ENCODE data around the gene FILIP1L.

Gene FILIP1L

GRCh38 chr3:99901200-99901926, 212.9 kb downstream of the FILIP1L start:
- Histone ChIP-seq H3K4me1 (ENCODE audit: control insufficient read depth in 1 of 2, insufficient read depth in 2 of 2, low read length in 2 of 2) (peaks cover 4 to 8% of the 10 kb centered on the region in 2 donors), H3K36me3 (ENCODE audit: control insufficient read depth in 1 of 2, insufficient read depth in 2 of 2, low read length in 2 of 2) (no peaks in the 10 kb centered on the region), H3K4me3 (ENCODE audit: low read depth in 1 of 2, low read length in 2 of 2) (no peak overlapping the region), H3K27me3 (ENCODE audit: low read depth, low read length) (no peaks in the 10 kb centered on the region), H3K27ac (ENCODE audit: low read length) (peak overlapping the region; percentile 43), H3K9me3 (ENCODE audit: control insufficient read depth in 1 of 2, low read length in 2 of 2) (no peaks in the 10 kb centered on the region)

GRCh38 chr3:99900248-99900647, 214.1 kb downstream of the FILIP1L start:
- H3K27ac ChIP-seq (ENCODE audit: low read length): no peak overlapping the region
- H3K4me1 ChIP-seq (ENCODE audit: control insufficient read depth in 1 of 2, insufficient read depth in 2 of 2, low read length in 2 of 2): peaks cover 4 to 8% of the 10 kb centered on the region in 2 donors
- no peaks in the 10 kb centered on the region for H3K9me3 ChIP-seq (ENCODE audit: control insufficient read depth in 1 of 2, low read length in 2 of 2)
- H3K4me3 ChIP-seq (ENCODE audit: low read depth in 1 of 2, low read length in 2 of 2): no peak overlapping the region
- H3K27me3 ChIP-seq (ENCODE audit: low read depth, low read length): no peaks in the 10 kb centered on the region
- H3K36me3 ChIP-seq (ENCODE audit: control insufficient read depth in 1 of 2, insufficient read depth in 2 of 2, low read length in 2 of 2): no peaks in the 10 kb centered on the region

- H3K27ac ChIP-seq (ENCODE audit: low read length): no peak overlapping the region
- H3K4me3 ChIP-seq (ENCODE audit: low read depth in 1 of 2, low read length in 2 of 2): no peak overlapping the region
- H3K27me3 ChIP-seq (ENCODE audit: low read depth, low read length): no peaks in the 10 kb centered on the region
- H3K9me3 ChIP-seq (ENCODE audit: control insufficient read depth in 1 of 2, low read length in 2 of 2): no peaks in the 10 kb centered on the region
- H3K4me1 ChIP-seq (ENCODE audit: control insufficient read depth in 1 of 2, insufficient read depth in 2 of 2, low read length in 2 of 2): peaks cover 4 to 8% of the 10 kb centered on the region in 2 donors
- H3K36me3 ChIP-seq (ENCODE audit: control insufficient read depth in 1 of 2, insufficient read depth in 2 of 2, low read length in 2 of 2): no peaks in the 10 kb centered on the region
These were observed 214.7 kb downstream of the FILIP1L start for GRCh38 chr3:99899603-99900002.

GRCh38 chr3:99896482-99896881, 217.8 kb downstream of the FILIP1L start:
- H3K27me3 ChIP-seq (ENCODE audit: low read depth, low read length): no peaks in the 10 kb centered on the region
- H3K36me3 ChIP-seq (ENCODE audit: control insufficient read depth in 1 of 2, insufficient read depth in 2 of 2, low read length in 2 of 2): no peaks in the 10 kb centered on the region
- peaks cover 4 to 8% of the 10 kb centered on the region in 2 donors for H3K4me1 ChIP-seq (ENCODE audit: control insufficient read depth in 1 of 2, insufficient read depth in 2 of 2, low read length in 2 of 2)
- no peak overlapping the region for H3K4me3 ChIP-seq (ENCODE audit: low read depth in 1 of 2, low read length in 2 of 2)
- no peaks in the 10 kb centered on the region for H3K9me3 ChIP-seq (ENCODE audit: control insufficient read depth in 1 of 2, low read length in 2 of 2)
- H3K27ac ChIP-seq (ENCODE audit: low read length): no peak overlapping the region

GRCh38 chr3:99895703-99896441, 218.4 kb downstream of the FILIP1L start:
- Histone ChIP-seq H3K4me1 (ENCODE audit: control insufficient read depth in 1 of 2, insufficient read depth in 2 of 2, low read length in 2 of 2) (peaks cover 4 to 5% of the 10 kb centered on the region in 2 donors), H3K36me3 (ENCODE audit: control insufficient read depth in 1 of 2, insufficient read depth in 2 of 2, low read length in 2 of 2) (no peaks in the 10 kb centered on the region), H3K9me3 (ENCODE audit: control insufficient read depth in 1 of 2, low read length in 2 of 2) (no peaks in the 10 kb centered on the region), H3K27ac (ENCODE audit: low read length) (no peak overlapping the region), H3K4me3 (ENCODE audit: low read depth in 1 of 2, low read length in 2 of 2) (no peak overlapping the region), H3K27me3 (ENCODE audit: low read depth, low read length) (no peaks in the 10 kb centered on the region)

- no peaks in the 10 kb centered on the region for H3K9me3 ChIP-seq (ENCODE audit: control insufficient read depth in 1 of 2, low read length in 2 of 2)
- H3K4me3 ChIP-seq (ENCODE audit: low read depth in 1 of 2, low read length in 2 of 2): no peak overlapping the region
- no peaks in the 10 kb centered on the region for H3K4me1 ChIP-seq (ENCODE audit: control insufficient read depth in 1 of 2, insufficient read depth in 2 of 2, low read length in 2 of 2)
- H3K27ac ChIP-seq (ENCODE audit: low read length): no peak overlapping the region
- no peaks in the 10 kb centered on the region for H3K27me3 ChIP-seq (ENCODE audit: low read depth, low read length)
- no peaks in the 10 kb centered on the region for H3K36me3 ChIP-seq (ENCODE audit: control insufficient read depth in 1 of 2, insufficient read depth in 2 of 2, low read length in 2 of 2)
These were observed 219.1 kb downstream of the FILIP1L start for GRCh38 chr3:99895131-99895696.

GRCh38 chr3:99892332-99892731, 222.0 kb downstream of the FILIP1L start:
- H3K4me1 ChIP-seq (ENCODE audit: control insufficient read depth in 1 of 2, insufficient read depth in 2 of 2, low read length in 2 of 2): no peaks in the 10 kb centered on the region
- H3K27me3 ChIP-seq (ENCODE audit: low read depth, low read length): no peaks in the 10 kb centered on the region
- H3K9me3 ChIP-seq (ENCODE audit: control insufficient read depth in 1 of 2, low read length in 2 of 2): no peaks in the 10 kb centered on the region
- H3K27ac ChIP-seq (ENCODE audit: low read length): no peak overlapping the region
- H3K36me3 ChIP-seq (ENCODE audit: control insufficient read depth in 1 of 2, insufficient read depth in 2 of 2, low read length in 2 of 2): no peaks in the 10 kb centered on the region
- H3K4me3 ChIP-seq (ENCODE audit: low read depth in 1 of 2, low read length in 2 of 2): no peak overlapping the region

GRCh38 chr3:99891610-99892285, 222.6 kb downstream of the FILIP1L start:
- no peaks in the 10 kb centered on the region for H3K9me3 ChIP-seq (ENCODE audit: control insufficient read depth in 1 of 2, low read length in 2 of 2)
- H3K4me3 ChIP-seq (ENCODE audit: low read depth in 1 of 2, low read length in 2 of 2): no peak overlapping the region
- no peak overlapping the region for H3K27ac ChIP-seq (ENCODE audit: low read length)
- H3K27me3 ChIP-seq (ENCODE audit: low read depth, low read length): no peaks in the 10 kb centered on the region
- H3K4me1 ChIP-seq (ENCODE audit: control insufficient read depth in 1 of 2, insufficient read depth in 2 of 2, low read length in 2 of 2): no peaks in the 10 kb centered on the region
- no peaks in the 10 kb centered on the region for H3K36me3 ChIP-seq (ENCODE audit: control insufficient read depth in 1 of 2, insufficient read depth in 2 of 2, low read length in 2 of 2)

GRCh38 chr3:99885851-99886250, 228.4 kb downstream of the FILIP1L start:
- Histone ChIP-seq H3K27ac (ENCODE audit: low read length) (no peak overlapping the region), H3K4me3 (ENCODE audit: low read depth in 1 of 2, low read length in 2 of 2) (no peak overlapping the region), H3K36me3 (ENCODE audit: control insufficient read depth in 1 of 2, insufficient read depth in 2 of 2, low read length in 2 of 2) (no peaks in the 10 kb centered on the region), H3K9me3 (ENCODE audit: control insufficient read depth in 1 of 2, low read length in 2 of 2) (no peaks in the 10 kb centered on the region), H3K4me1 (ENCODE audit: control insufficient read depth in 1 of 2, insufficient read depth in 2 of 2, low read length in 2 of 2) (peaks cover 0 to 8% of the 10 kb centered on the region in 2 donors), H3K27me3 (ENCODE audit: low read depth, low read length) (no peaks in the 10 kb centered on the region)

- no peak overlapping the region for H3K4me3 ChIP-seq (ENCODE audit: low read depth in 1 of 2, low read length in 2 of 2)
- H3K4me1 ChIP-seq (ENCODE audit: control insufficient read depth in 1 of 2, insufficient read depth in 2 of 2, low read length in 2 of 2): peaks cover 0 to 8% of the 10 kb centered on the region in 2 donors
- H3K27ac ChIP-seq (ENCODE audit: low read length): no peak overlapping the region
- H3K9me3 ChIP-seq (ENCODE audit: control insufficient read depth in 1 of 2, low read length in 2 of 2): no peaks in the 10 kb centered on the region
- no peaks in the 10 kb centered on the region for H3K27me3 ChIP-seq (ENCODE audit: low read depth, low read length)
- no peaks in the 10 kb centered on the region for H3K36me3 ChIP-seq (ENCODE audit: control insufficient read depth in 1 of 2, insufficient read depth in 2 of 2, low read length in 2 of 2)
These were observed 229.2 kb downstream of the FILIP1L start for GRCh38 chr3:99885085-99885484.

GRCh38 chr3:99884484-99884883, 229.8 kb downstream of the FILIP1L start:
- Histone ChIP-seq H3K27me3 (ENCODE audit: low read depth, low read length) (no peaks in the 10 kb centered on the region), H3K4me1 (ENCODE audit: control insufficient read depth in 1 of 2, insufficient read depth in 2 of 2, low read length in 2 of 2) (peaks cover 0 to 8% of the 10 kb centered on the region in 2 donors), H3K4me3 (ENCODE audit: low read depth in 1 of 2, low read length in 2 of 2) (no peak overlapping the region), H3K27ac (ENCODE audit: low read length) (no peak overlapping the region), H3K9me3 (ENCODE audit: control insufficient read depth in 1 of 2, low read length in 2 of 2) (no peaks in the 10 kb centered on the region), H3K36me3 (ENCODE audit: control insufficient read depth in 1 of 2, insufficient read depth in 2 of 2, low read length in 2 of 2) (no peaks in the 10 kb centered on the region)

Data from muscle layer of duodenum (tissue), 2 donors.